ENCODE results near the gene ZC3H12C.
"Not testable (repeated sequence)": the region's sequence is repeated elsewhere in the genome, so short reads cannot be mapped to it uniquely, and the experiment has no call there.

GRCh38 chr11:110209313-110209694 is 116.1 kb downstream of the ZC3H12C start:
- not testable (repeated sequence) for TF ChIP-seq CTCF, POLR2A (IDR thresholded peaks at IDR 0.05)
